Ovary (tissue), 9 donors: ENCODE measurements around the gene ZNF497. TPM values are rescaled to one million over a fixed set of nuclear protein-coding genes. Genes with fewer than 3 reads are reported as not detected.
"Not testable (repeated sequence)": the region's sequence is repeated elsewhere in the genome, so short reads cannot be mapped to it uniquely, and the experiment has no call there.

Experiments used
- DNase-seq, 5 donors: peaks; one replicate each; pipeline ENCODE4 v3.0.0-alpha.2; 2019 to 2020
- H3K27ac ChIP-seq, 2 donors: fragments of 200-600 bp; one replicate each; pipeline versions ENCODE4 v1.5.1 to v1.8.0; 2019 to 2022
- H3K27me3 ChIP-seq: fragments of 200-600 bp; one replicate; pipeline ENCODE4 v1.8.0; 2022
- H3K36me3 ChIP-seq: fragments of 200-600 bp; sonication (generic); one replicate; pipeline ENCODE4 v1.5.1; 2019
- H3K4me1 ChIP-seq: one replicate; pipeline ENCODE4 v1.8.1; 2013; ENCODE audit warnings: mild to moderate bottlenecking, moderate library complexity; ENCODE audit not compliant: insufficient read depth
- H3K4me3 ChIP-seq: fragments of 200-600 bp; sonication (generic); one replicate; pipeline ENCODE4 v1.5.1; 2017
- H3K9me3 ChIP-seq, 2 donors: fragments of 200-600 bp in 1 of 2; sonication (generic) in 1 of 2; one replicate each; pipeline versions ENCODE4 v1.5.1 to v1.8.1; 2013 to 2019; ENCODE audit warnings: mild to moderate bottlenecking in 1 of 2, moderate library complexity in 1 of 2
- EP300 ChIP-seq: sonication (generic); formaldehyde crosslinking; IDR thresholded peaks from one replicate; pipeline ENCODE4 v1.6.1; 2017; ENCODE audit warnings: antibody characterized with exemption
- POLR2A ChIP-seq: fragments of 450-650 bp; IDR thresholded peaks from one replicate; pipeline ENCODE4 v1.6.1; 2017; ENCODE audit warnings: antibody characterized with exemption, mild to moderate bottlenecking, moderate library complexity
- WGBS, 3 donors: extraction: QIAGEN DNeasy Blood & Tissue Kit in 1 of 3; methylation state at CpG; one replicate each; pipeline versions ENCODE4 v1.1.5 to v1.1.7; 2013 to 2017; 5-methylcytosine and 5-hydroxymethylcytosine counted together
- intact Hi-C, 4 donors: fragments of 100-400 bp; cut with DNase I; formaldehyde crosslinking; loops; one replicate each; pipeline versions ENCODE4 v1.11.0 to v1.15.1; 2022 to 2023
- polyA plus RNA-seq, 2 donors: library from polyadenylated mRNA; stranded (reverse); fragments of 200-250 nt in 1 of 2; fragments of 350-450 nt in 1 of 2; fragmentation: Illumina TruSeq in 1 of 2; extraction: RNeasy Lipid Tissue Mini Kit (QIAGEN cat#74804) in 1 of 2; gene quantifications; one replicate each; pipeline ENCODE4 v1.2.3, GENCODE V29; 2013 to 2014
- total RNA-seq, 7 donors: library from RNA; depleted of rRNA in 2 of 7; stranded (reverse); fragments of >200 nt in 2 of 7; fragmentation: NEBNext Ultra II Directional in 3 of 7; extraction: Animal tissue kit (Norgen Biotek cat#: 25700) in 3 of 7; gene quantifications; one replicate each; pipeline versions ENCODE4 v1.1.0 to v1.2.4, GENCODE V29; 2016 to 2023
- TF ChIP-seq, protein P1 (sequence below), 3 donors: fragments of 450-650 bp in 2 of 3; fragments of 200-600 bp in 1 of 3; IDR thresholded peaks; one replicate each; pipeline versions ENCODE4 v1.5.1 to v1.8.0; 2016 to 2022; ENCODE audit warnings: antibody characterized with exemption in 3 of 3, mild to moderate bottlenecking in 1 of 3
- donor health status: DM: no; HTN: no; CAD: no; lungs with moderate emphysema.
- donor health status: DM: no; HTN: no; CAD: no.
- donor health status: Bipolar disorder and iron deficiency.
- donor health status: DM: yes; HTN: yes; CAD: no.
- donor health status: DM: no; HTN: no; CAD: no.
- donor health status: DM: yes; HTN: yes; CAD: no.

Gene ZNF497
- total and polyA plus RNA-seq, 9 donors = 0.30 to 6.5 (median 3.2) TPM

DNA sequence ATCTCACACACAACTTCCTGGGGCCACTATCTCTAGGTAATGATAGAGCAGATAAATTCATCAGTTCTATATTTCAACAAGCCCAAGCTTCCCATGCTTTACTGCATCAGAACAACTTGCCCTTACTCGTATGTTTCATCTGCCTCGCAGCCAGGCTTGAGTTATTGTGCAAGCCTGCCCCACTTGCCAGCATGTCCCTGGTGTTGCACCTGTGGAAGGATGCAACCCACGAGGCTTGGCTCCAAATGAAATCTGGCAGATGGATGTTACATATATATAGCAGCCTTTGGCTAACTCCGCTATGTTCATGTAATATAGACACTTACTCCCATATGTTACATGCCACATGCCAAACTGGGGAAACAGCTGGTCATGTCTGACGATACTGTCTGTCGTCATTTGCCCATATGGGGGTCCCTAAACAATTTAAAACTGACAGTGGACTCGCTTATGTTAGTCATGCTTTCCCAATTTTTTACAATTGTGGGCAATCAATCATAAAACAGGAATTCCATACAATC is 51.1 kb downstream of the ZNF497 start:
- DNase-seq = no peak
- H3K9me3 ChIP-seq = no peaks in the 10 kb centered on the region
- H3K36me3 ChIP-seq = no peaks in the 10 kb centered on the region
- no peak overlapping the region for H3K27ac ChIP-seq
- intact Hi-C loops = no loop called here
- WGBS, 3 donors = 93 to 95% (median 93%) methylated on average over 7 of the region's 7 CpGs
- H3K27me3 ChIP-seq = no peaks in the 10 kb centered on the region
- no peaks in the 10 kb centered on the region for H3K4me1 ChIP-seq
- no peak overlapping the region for H3K4me3 ChIP-seq
- TF ChIP-seq EP300 (no peak), POLR2A (no peak)
- TF ChIP-seq, protein P1, sequence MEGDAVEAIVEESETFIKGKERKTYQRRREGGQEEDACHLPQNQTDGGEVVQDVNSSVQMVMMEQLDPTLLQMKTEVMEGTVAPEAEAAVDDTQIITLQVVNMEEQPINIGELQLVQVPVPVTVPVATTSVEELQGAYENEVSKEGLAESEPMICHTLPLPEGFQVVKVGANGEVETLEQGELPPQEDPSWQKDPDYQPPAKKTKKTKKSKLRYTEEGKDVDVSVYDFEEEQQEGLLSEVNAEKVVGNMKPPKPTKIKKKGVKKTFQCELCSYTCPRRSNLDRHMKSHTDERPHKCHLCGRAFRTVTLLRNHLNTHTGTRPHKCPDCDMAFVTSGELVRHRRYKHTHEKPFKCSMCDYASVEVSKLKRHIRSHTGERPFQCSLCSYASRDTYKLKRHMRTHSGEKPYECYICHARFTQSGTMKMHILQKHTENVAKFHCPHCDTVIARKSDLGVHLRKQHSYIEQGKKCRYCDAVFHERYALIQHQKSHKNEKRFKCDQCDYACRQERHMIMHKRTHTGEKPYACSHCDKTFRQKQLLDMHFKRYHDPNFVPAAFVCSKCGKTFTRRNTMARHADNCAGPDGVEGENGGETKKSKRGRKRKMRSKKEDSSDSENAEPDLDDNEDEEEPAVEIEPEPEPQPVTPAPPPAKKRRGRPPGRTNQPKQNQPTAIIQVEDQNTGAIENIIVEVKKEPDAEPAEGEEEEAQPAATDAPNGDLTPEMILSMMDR (IDR thresholded peaks at IDR 0.05) = no peak

DNA sequence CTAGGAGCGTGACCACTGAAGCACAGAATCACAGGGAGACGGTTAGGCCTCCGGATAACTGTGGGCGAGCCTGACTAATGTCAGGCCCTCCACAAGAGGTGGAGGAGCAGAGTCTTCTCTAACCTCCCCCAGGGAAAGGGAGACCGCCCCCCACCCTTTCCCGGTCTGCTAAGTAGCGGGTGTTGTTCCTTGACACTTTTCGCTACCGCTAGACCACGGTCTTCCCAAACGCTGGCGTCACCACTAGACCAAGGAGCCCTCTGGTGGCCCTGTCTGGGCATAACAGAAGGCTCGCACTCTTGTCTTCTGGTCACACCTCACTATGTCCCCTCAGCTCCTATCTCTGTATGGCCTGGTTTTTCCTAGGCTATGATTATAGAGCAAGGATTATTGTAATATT is 51.9 kb downstream of the ZNF497 start:
- H3K27me3 ChIP-seq, H3K9me3 ChIP-seq, H3K4me1 ChIP-seq, H3K4me3 ChIP-seq, H3K36me3 ChIP-seq, intact Hi-C loops, H3K27ac ChIP-seq: not testable (repeated sequence)
- DNase-seq = peak in 1 of 5 donors; percentile 52
- TF ChIP-seq, protein P1 (IDR thresholded peaks at IDR 0.05) = peak in 1 of 3 donors; percentile 11
- 60 to 69% (median 62%) methylated on average over 13 of the region's 13 CpGs for WGBS, 3 donors

DNA sequence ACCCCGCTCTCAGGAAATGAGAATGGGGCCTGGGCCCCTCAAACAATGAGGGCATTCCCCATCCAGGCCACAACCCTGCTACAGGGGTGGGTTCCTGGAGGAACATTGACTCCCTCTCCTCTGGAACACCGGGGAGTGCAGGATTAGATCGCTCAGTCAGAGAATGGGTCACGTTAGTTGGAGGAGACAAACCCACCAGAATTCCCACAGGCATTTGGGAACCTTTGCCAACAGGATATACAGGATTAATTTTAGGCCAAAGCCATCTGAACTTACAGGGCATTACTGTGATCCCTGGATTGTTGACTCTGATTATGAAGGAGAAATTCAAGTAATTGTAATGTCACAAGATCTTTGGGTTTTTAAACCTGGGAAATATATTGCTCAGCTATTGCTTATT is 54.8 kb downstream of the ZNF497 start:
- H3K9me3 ChIP-seq = no peaks in the 10 kb centered on the region
- H3K27me3 ChIP-seq = no peaks in the 10 kb centered on the region
- H3K4me1 ChIP-seq = peaks cover 2% of the 10 kb centered on the region
- intact Hi-C loops = no loop called here
- no peaks in the 10 kb centered on the region for H3K36me3 ChIP-seq
- no peak overlapping the region for H3K27ac ChIP-seq
- TF ChIP-seq EP300 (no peak), POLR2A (no peak)
- TF ChIP-seq, protein P1 (IDR thresholded peaks at IDR 0.05) = no peak
- 91 to 97% (median 91%) methylated on average over 4 of the region's 4 CpGs for WGBS, 3 donors
- DNase-seq = no peak
- H3K4me3 ChIP-seq = no peak overlapping the region

DNA sequence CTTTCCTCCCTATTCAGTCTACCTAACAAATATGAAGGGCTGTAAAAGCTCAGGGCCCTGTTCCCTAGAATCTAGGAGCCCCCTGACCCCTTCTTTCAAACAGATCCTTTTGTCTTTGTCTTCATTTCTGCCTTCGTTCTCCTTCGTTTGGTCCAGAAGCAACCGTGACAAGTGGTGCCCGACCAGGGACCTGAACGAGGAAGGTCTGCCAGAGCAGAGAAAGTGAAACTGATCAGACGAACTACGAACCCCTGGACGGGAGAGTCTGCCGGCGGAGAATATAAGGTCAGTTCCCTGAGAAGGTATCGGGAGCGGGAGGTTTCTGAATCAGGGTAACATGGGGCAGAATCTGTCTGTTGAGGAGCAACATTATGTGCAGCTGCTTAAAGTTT is 56.6 kb downstream of the ZNF497 start:
- WGBS, 3 donors = 59 to 75% (median 68%) methylated on average over 12 of the region's 12 CpGs
- Histone ChIP-seq H3K36me3 (no peaks in the 10 kb centered on the region), H3K27me3 (no peaks in the 10 kb centered on the region), H3K9me3 (no peaks in the 10 kb centered on the region), H3K4me3 (peak overlapping the region; percentile 89), H3K4me1 (peaks cover 2% of the 10 kb centered on the region), H3K27ac (no peak overlapping the region)
- intact Hi-C loops = no loop called here
- TF ChIP-seq, protein P1 (IDR thresholded peaks at IDR 0.05) = no peak
- TF ChIP-seq POLR2A (no peak), EP300 (no peak)
- DNase-seq = no peak
